Panc1 (cell line): ENCODE results near the gene VEGFA. TPM values are rescaled to one million over a fixed set of nuclear protein-coding genes. Genes with fewer than 3 reads are reported as not detected.

Experiments
- ATAC-seq: fragments of 200-7000 bp; cut with Tn5 transposase; 2 replicates; pipeline ENCODE4 v1.9.1; 2020; ENCODE audit warnings: mild to moderate bottlenecking, moderate library complexity
- BruUV-seq: library from RNA; stranded (reverse); fragments of 400-500 nt; replicated peaks from 2 replicates; lab custom pipeline; 2021; lab: Mats Ljungman, UMichigan
- CTCF ChIA-PET: fragments of 300-600 bp; sonication (Branson Sonifier 250); formaldehyde crosslinking; loops from one replicate; lab custom pipeline; 2022; ENCODE audit warnings: antibody characterized with exemption; lab: Charles Lee
- POLR2A ChIA-PET: fragments of 300-600 bp; sonication (Branson Sonifier 250); formaldehyde crosslinking; loops from one replicate; lab custom pipeline; 2022; ENCODE audit warnings: antibody characterized with exemption; lab: Charles Lee
- DNase-seq: peaks from one replicate; pipeline ENCODE4 v3.0.0-alpha.2; 2010; ENCODE audit warnings: low read depth, low spot score
- H3K27ac ChIP-seq: 2 replicates; pipeline ENCODE4 v1.5.1; 2011; ENCODE audit warnings: mild to moderate bottlenecking, low read length, inconsistent platforms
- H3K27me3 ChIP-seq: fragments of 200-500 bp; sonication (Bioruptor generic); 2 replicates; pipeline ENCODE4 v1.6.0; 2014; ENCODE audit warnings: low read length, inconsistent platforms; ENCODE audit not compliant: control insufficient read depth, insufficient read depth
- H3K36me3 ChIP-seq: fragments of 200-500 bp; sonication (Bioruptor generic); 2 replicates; pipeline ENCODE4 v1.5.1; 2014; ENCODE audit warnings: inconsistent platforms, mild to moderate bottlenecking, low read length, moderate library complexity; ENCODE audit not compliant: control insufficient read depth, insufficient read depth
- H3K4me1 ChIP-seq: 2 replicates; pipeline ENCODE4 v1.5.1; 2011; ENCODE audit warnings: inconsistent platforms, mild to moderate bottlenecking, low read length, moderate library complexity; ENCODE audit not compliant: control insufficient read depth, insufficient read depth
- H3K4me3 ChIP-seq, 2 experiments: 2 replicates each; pipeline ENCODE4 v1.5.1; 2011 to 2012; ENCODE audit warnings: low read depth in 2 of 2, low read length in 2 of 2, mild to moderate bottlenecking in 2 of 2, inconsistent platforms in 1 of 2, moderate library complexity in 1 of 2
- H3K9me3 ChIP-seq: fragments of 200-500 bp; sonication (Bioruptor generic); 2 replicates; pipeline ENCODE4 v1.5.1; 2014; ENCODE audit warnings: low read depth, mild to moderate bottlenecking, inconsistent platforms, low read length, moderate library complexity; ENCODE audit not compliant: control insufficient read depth, insufficient read depth
- CTCF ChIP-seq: fragments of 450-650 bp; IDR thresholded peaks from 2 replicates; pipeline ENCODE4 v1.5.1; 2017; ENCODE audit warnings: mild to moderate bottlenecking
- POLR2AphosphoS5 ChIP-seq: IDR thresholded peaks from 2 replicates; pipeline ENCODE4 v1.6.1; 2012; ENCODE audit warnings: mild to moderate bottlenecking, low read depth, low read length, moderate library complexity
- REST ChIP-seq, 2 experiments: IDR thresholded peaks; 2 replicates each; pipeline ENCODE4 v1.6.1; 2011 to 2012; ENCODE audit warnings: low read depth in 2 of 2, control low read depth in 1 of 2, low read length in 1 of 2, mild to moderate bottlenecking in 1 of 2, moderate library complexity in 1 of 2; ENCODE audit not compliant: insufficient read depth in 1 of 2
- SIN3A ChIP-seq: IDR thresholded peaks from 2 replicates; pipeline ENCODE4 v1.6.1; 2012; ENCODE audit warnings: low read depth, mild to moderate bottlenecking, low read length, moderate library complexity, borderline replicate concordance; ENCODE audit not compliant: insufficient read depth
- TCF7L2 ChIP-seq: IDR thresholded peaks from 2 replicates; pipeline ENCODE4 v1.6.1; 2011; ENCODE audit warnings: mild to moderate bottlenecking, low read depth, low read length, inconsistent platforms
- in situ Hi-C: cut with HindIII; loops from 2 replicates; pipeline ENCODE4 v1.10.0; 2016; ENCODE audit warnings: low sequenced_read_pairs, low pct_unique_long_range_greater_than_20kb
- intact Hi-C: fragments of 100-400 bp; cut with micrococcal nuclease; formaldehyde crosslinking; loops from one replicate; pipeline ENCODE4 v1.10.0; 2022; ENCODE audit not compliant: unreplicated experiment
- total RNA-seq: library from RNA; stranded (reverse); gene quantifications from one replicate; pipeline ENCODE4 v1.2.1, GENCODE V29; 2021; ENCODE audit not compliant: unreplicated experiment

Gene VEGFA
- total RNA-seq, 1 experiment from 2014 or later: 98.7 TPM

GRCh38 chr6:43766964-43767461 lies 3.0 kb upstream of the VEGFA start:
- ChIA-PET POLR2A (interaction anchor here (0.6 kb wide), 1 partner anchor 360 kb away, joined by 5 read pairs; the partner anchor contains the start of genes MRPL14 and TMEM63B), CTCF (no interaction called here)
- TF ChIP-seq TCF7L2 (no peak), REST (IDR thresholded peaks at IDR 0.05; ENCODE audit: insufficient read depth in 1 of 2, low read depth in 2 of 2, low read length in 1 of 2) (no peak), CTCF (no peak), POLR2AphosphoS5 (no peak), SIN3A (no peak)
- Histone ChIP-seq H3K4me3 (no peak overlapping the region), H3K27me3 (no peaks in the 10 kb centered on the region), H3K9me3 (no peaks in the 10 kb centered on the region), H3K27ac (no peak overlapping the region), H3K4me1 (0 out of 2 replicates have a peak, but pooled peaks cover 2% of the 10 kb centered on the region), H3K36me3 (no peaks in the 10 kb centered on the region)
- no TSS peak for BruUV-seq
- DNase-seq (no peak), ATAC-seq (no peak)
- in situ Hi-C loops: no loop called here
- intact Hi-C loops: no loop called here

- Histone ChIP-seq H3K9me3 (no peaks in the 10 kb centered on the region), H3K36me3 (no peaks in the 10 kb centered on the region), H3K4me1 (peaks cover 8% of the 10 kb centered on the region; the same call in 1 of the 2 replicates), H3K27ac (no peak overlapping the region), H3K4me3 (no peak overlapping the region), H3K27me3 (no peaks in the 10 kb centered on the region)
- ChIA-PET CTCF (interaction anchor here (0.7 to 0.9 kb wide), 3 partner anchors 8 to 273 kb away, joined by 3 read pairs; no protein-coding TSS in a partner anchor), POLR2A (interaction anchor here (0.6 kb wide), 1 partner anchor 360 kb away, joined by 5 read pairs; the partner anchor contains the start of genes MRPL14 and TMEM63B)
- DNase-seq (no peak), ATAC-seq (no peak)
- no TSS peak for BruUV-seq
- intact Hi-C loops (no loop called here), in situ Hi-C loops (no loop called here)
- TF ChIP-seq REST (IDR thresholded peaks at IDR 0.05; ENCODE audit: insufficient read depth in 1 of 2, low read depth in 2 of 2, low read length in 1 of 2) (no peak), CTCF (no peak), SIN3A (no peak), POLR2AphosphoS5 (no peak), TCF7L2 (no peak)
Observed at GRCh38 chr6:43767553-43768505, 2.2 kb upstream of the VEGFA start.
